ENCODE measurements around the gene REXO1.
"Not testable (repeated sequence)": the region's sequence is repeated elsewhere in the genome, so short reads cannot be mapped to it uniquely, and the experiment has no call there.

The REXO1 gene

DNA sequence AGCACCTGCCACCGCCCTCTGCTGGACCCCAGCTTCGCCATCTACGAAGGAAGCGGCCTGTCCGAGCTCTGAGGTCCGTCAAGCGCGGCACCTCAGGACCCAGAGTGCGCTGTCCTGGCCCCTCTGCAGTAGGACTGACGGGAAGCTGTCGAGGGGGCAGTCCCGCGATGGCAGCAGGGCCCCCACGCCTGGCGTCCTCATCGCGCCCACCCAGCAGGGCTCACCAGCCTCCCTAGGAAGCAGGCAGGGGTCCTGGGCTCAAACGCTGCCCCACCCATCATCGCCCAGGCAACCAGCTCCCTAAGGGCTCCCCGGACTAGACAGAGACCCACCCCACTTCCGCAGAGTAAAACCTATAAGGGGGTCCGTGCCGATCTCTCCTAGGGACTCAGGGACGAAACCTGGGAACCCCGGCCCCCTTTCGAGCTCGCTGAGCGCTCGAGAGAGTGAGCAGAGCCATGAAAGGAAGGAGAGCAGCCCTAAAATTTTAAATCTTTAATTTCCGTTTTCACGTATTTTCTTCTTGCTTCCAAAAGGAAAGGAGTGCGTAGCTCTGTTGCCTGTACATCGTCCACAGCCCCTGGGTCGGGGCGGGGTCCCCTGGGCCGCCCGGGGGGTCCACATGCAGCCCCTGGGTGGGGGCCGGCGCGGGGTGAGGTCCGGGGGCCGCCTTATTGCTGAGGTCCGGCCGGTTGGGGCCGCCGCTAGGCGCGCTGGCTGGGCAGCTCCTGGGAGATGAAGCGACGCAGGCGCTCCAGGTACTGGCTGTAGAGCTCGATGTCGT, 28.4 kb upstream of the REXO1 start:
- not testable (repeated sequence) for DNase-seq

DNA sequence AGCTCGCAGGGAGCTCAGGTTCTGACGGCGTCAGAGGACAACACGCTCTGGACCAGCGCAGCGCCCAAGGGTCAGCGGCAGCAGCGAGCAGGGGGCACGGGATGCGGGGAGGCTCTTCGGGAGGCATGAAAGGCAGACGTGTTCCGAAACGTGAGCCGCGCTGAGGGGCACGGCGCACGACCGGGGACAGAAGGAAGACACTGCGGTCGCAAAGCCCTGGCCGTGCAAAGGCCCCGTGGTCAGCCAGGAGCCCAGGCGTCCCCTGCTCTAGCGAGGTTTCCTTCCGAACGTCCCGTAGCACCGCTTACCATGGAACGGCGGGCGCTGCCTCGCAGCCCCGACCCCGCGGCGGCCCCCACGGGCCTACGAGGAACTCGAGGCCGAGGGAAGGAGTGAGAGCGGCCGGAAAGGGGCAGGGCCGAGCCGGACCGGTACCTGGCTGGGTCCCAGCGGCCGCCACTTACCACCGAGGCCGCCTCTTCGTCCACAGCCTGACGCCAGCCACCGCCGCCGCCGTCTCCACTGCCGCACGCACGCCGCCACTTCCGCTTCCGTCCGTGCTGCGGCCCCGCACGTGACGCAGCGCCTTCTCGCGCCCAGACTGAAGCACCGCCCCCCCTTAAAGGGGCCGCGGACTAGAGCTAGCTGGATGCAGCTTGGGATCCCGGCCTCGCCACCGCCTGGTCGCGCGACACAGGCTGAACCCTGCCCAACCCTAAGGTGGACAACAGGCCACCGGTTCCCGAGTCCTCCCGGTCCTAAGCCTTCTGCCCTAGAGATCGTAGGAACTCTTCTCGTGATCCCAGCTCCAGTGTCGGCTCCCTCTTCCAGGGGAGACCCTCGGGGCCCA, 27.6 kb upstream of the REXO1 start:
- DNase-seq, result peak; percentile 88 to 92

DNA sequence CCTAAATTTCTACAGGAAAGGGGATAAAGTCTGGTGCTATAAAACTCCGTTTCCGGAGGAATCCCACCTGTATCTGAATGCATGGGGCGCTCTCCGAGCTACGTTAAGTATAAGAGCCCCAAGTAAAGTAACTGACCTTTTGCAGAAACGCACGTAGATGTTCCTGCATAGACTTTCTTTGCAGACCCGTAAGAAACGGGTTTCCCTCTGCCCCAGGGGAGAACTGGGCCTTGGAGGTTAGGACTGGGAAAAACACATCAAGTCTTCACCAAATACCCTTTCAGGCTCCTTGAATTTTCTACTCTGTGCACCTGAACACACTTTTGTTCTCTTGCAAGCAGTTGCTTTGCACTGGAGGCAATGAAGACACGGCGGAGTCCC, 27.0 kb upstream of the REXO1 start:
- DNase-seq, result not testable (repeated sequence)

DNA sequence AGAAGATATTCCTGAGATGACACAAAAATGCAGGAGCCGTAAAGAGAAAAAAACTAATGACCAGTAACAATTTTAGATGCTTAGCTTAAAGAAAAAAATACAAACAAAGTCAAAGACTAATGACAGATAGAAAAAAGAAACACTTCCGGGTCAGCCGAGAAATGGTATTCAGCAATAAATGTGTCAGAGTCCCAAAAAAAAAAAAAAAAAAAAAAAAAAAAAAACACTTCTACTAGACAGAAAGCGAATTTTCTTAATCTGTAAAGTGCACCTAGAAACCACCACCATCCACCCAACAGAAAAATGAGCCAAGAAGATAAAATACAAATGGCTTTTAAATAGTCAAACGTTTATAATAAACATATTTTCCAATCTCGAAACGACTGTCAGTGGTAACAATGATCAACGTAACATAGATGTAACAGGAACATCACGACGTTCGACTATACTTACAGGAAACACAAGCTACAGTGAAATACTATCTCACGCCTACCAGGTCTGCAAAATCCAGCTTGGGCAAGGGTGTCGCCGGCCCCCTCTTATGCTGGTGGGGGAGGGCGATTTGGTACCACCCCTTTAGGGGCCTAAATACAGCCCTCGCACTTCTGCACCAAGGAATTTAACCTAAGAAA, 26.4 kb upstream of the REXO1 start:
- DNase-seq, result peak in 1 of 2 experiments; percentile 26

DNA sequence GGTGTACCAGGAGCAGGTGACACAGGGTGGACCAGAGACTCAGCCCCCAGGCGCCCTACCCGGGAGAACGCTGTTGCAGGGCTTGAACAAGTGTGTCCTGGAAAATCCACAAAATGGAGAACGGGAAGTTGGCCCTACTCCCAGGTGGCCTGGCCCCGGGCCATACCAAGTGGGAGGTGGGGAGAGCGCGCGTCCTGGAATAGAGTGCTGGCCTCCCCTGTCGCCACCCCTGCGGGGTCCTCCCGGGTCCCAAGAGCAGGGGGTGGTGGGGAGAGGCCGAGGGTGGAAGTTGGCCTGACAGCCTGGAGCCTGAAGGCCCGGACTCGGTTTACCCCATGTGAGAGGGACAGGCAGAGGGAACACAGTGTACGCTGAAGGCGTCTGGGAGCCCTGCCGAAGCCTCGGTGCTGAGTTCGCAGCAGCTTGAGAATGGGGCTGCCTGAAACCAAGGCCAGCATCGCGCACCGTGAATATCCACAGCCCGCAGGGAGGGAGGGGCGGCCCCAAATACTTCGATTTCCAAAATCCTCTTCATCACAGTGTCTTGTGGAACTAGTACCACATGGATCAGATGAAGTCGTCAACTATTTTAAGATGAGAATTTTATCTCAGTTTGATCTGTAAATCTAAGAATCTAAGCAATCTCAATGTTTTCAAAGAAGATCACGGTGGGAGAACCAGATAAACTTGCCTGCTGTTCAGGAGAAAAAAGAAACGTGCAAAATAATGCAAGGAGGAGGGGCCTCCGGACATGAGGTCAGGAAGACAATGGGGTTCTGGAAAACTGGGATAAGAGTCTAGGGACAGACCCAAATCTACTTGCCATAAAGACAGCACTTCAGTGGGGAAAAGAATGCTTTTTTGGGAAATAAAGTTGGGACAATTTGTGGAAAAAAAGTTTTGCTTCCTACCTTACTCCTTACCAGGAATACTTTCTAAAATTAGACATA, 25.5 kb upstream of the REXO1 start:
- peak; percentile 46 to 79 for DNase-seq

DNA sequence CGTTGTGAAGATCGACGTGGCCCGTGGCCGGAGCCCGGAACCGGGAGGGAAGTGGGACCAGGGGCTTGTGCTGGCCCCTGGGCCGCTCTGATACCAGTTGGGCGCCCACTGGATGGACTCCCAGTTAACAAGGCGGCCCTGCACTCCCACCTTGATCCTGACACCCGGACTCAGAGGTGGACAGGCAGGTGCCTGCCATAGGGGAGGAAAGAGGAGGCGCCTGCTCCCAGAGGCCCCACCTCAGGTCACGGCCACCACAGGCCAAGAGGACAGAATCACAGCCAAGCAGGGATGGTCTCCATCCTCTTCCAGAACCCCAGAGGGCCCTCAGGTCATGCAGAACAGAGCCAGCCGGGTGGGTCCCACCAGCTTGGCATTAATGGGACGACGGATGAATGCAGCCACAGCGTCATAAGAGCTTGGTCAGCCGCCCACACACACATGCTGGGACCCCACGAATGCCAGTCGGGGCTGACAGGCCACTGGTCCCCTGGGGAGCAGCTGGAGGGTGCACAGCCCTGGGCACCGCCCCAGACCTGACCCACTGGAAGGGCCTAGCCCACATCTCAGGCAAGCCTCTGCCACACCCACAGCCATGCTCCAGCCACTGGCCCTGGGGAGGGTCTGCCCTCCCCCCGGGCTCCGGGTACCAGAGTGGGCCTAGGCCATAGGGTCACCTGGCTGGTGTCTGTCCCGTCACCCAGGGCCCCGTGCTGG, 24.7 kb upstream of the REXO1 start:
- DNase-seq, result no peak

DNA sequence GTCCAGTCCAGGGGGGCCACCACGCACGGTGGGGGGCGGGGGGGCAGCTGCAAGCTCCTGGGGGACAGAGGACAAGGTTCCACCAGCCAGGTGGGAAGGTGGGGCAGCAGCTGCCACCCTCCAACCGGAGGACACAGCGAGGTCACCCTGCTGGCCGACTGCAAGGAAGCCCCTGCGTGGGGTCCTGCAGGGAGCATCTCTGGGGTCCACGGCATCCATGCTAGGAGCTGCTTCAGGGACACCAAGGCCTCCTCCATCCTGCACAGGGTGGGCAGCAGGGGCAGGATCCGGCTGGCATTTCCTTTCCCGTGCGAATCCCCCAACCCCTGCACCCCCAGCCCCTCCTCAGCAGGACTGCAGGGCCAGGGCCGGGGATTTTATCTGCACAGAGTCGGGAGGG, 23.3 kb upstream of the REXO1 start:
- DNase-seq, result no peak

DNA sequence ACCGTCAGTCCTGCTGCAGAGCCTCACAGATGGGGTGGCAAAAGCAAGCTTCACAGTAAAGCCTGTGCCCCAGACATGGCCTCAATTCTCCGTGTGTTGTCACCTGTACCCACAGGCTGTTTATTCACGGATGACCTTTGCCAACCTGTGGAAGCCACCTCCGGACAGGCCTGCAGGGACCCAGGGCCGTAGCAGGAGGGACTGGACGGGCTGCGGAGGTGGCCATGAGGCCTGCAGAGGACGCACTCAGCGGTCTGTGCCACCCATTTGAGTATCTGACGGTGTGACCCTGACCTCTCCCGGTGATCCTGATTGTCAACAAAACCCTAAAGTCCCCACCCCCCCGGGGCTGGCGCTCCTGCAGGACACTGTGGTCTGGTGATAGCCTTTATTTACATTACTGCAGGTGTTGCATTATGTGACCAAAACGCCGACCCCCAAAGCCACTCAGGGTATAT, 22.9 kb upstream of the REXO1 start:
- DNase-seq, result no peak

DNA sequence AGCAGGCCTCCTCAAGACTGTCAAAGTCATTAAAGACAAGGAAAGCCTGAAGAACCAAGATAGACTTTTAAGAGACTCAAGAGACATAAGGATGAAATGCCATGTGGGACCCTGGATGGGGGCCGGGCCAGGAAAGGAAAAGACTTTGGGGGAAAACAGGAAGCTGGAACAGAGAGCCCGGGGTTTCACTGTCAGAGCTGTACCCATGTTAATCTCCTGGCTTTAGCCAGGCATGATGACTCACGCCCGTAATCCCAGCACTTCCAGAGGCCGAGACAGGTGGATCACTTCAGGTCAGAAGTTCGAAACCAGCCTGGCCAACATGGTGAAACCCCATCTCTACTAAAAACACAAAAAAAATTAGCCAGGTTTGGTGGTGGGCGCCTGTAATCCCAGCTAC, 20.7 kb upstream of the REXO1 start:
- no peak for DNase-seq

DNA sequence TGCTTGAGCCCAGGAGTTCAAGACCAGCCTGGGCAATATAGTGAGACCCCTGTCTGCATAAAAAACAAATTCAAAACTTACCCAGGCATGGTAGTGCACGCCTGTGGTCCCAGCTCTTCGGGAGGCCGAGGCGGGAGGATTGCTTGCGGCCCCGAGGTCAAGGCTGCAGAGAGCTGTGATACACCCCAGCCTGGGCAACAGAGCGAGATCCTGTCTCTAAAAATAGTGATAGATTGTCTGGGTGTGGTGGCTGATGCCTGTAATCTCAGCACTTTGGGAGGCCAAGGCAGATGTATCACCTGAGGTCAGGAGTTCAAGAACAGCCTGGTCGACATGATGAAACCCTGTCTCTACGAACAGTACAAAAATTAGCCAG, 19.1 kb upstream of the REXO1 start:
- DNase-seq, result no peak

DNA sequence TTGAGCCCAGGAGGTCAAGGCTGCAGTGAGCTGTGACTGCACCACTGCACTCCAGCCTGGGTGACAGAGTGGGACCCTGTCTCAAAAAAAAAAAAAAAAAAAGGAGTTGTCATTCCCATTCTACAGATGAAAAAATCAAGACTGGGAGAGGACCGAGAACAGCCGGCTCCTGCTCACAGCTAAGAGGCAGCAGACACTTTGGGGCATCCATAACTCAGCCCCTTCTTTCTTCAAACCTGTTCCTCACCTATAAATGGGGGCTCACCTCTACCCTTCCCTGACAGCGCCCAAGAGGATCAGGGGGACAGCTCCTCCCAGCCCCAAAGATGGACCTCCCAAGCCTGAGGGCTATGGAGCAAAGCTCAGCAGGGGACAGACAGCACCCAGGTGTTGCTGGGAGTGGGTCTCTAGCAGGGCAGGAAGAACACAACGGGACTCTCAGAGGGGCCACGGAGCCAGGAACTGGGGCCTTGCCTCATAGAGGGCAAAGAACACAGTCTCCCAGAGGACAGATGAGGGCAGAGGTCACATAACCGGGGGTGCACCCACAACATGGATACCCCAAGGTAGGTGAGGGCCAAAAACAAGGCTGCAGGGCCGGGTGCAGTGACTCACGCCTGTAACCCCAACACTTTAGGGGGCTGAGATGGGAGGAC, 18.5 kb upstream of the REXO1 start:
- no peak for DNase-seq

DNA sequence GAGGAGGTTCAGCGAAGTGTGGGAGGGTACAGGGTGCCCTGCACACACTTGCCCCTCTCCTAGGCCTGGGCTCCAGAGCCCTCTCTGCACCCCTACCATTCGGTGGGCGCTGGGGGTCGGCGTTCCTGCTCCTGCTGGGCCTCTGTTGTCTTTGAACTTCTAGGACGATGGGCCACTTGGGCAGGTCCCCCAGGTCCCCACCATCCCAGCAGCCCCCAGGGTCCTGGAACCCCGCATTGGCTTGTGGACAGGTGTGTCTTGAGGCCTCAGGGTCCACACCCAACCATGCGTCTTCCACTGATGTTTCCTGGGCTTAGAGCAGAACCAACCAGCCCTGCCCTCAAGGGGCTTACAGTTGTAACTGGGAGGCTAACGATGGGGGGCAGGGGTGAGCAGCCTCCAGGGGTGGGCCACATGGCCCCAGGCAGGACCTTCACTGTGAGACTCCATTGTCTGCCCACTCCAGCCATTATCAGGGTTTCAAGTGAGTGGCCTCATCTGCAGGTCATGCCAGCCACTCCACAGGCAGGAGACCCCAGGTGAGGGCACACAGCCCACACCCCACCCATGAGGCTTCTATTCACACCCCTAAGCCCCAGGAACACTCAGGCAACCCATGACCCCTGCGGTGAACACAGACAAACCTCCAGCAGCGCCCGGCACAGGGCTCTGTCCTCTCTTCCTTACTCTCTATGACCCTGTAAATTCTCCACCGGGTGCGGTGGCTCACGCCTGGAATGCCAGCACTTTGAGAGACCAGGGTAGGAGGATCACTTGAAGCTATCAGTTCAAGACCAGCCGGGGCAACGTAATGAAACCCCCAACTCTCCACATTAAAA, 17.1 kb upstream of the REXO1 start:
- no peak for DNase-seq

DNA sequence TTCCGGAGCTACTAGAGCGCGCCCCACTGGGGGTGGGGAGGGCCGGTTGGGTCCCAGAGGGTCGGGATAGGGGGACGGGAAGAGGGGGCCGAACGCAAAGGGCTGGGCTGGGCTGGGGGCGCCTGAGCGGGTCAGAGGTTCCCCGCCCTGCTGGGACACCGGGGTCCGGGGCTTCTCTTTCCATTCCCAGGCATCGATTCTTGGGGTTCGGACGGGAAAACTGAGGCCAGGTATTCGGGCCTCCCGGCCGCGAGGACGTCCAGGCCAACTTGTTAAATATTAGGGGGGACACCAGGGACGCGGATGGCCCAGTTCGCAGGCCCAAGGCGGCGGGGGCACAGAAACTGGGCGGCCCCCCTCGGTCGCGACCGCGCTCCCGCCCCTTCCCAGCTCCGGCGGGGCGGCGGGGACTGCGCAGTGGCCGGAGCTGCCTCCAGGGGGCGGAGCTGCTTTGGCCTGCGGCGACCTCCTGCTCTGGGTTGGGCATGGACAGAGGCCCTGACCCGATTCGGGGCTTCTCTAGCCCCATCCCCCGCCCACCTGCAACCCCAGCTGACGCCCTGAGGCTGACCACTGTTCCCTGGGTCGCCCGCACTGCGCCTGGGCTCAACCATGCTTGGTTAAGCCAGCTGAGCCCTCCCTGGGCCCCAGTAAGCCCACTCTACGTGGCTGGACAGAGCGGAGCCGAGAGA, 16.3 kb upstream of the REXO1 start:
- peak in 1 of 2 experiments; percentile 26 for DNase-seq

DNA sequence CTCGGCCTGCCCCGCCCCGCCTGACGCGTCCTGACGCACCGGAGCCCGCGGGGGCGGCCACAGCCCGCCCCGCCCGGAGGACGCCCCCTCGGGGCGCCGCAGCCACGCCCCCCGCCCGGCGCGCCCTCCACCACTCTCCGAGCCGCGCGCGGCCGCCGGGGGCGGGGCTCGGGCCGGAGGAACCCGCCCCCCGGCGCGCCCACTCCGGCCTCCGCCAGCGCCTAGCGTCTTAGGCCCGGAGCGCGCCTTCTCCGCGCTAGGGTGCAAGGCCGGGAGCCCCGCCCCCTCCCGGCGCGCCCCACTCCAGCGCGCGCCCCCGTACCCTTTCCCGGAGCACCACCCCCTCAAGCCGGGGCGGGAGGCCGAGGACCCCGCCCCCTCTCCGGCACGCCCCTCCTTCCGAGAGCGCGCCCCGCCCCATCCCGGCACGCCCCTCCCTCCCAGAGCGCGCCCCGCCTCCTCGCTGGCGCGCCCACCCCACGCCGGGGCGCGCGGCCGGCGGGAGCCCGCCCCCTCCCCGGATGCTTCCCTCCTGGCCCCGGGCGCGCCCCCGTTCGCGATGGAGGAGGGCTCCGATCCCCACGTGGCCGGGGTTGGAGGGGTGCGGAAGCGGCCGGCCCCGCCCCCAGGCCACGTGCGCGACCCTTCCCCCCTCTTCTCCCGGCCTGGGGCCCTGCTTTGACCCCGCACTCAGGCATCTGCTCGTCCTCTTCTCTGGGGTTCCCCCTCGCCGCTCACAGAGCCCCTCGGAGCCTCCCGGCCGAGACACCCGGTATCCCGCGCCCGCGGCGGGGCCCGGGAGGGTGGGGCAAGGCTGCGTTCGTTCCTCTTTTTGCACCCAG, 15.6 kb upstream of the REXO1 start:
- DNase-seq, result peak; percentile 93 to 98

DNA sequence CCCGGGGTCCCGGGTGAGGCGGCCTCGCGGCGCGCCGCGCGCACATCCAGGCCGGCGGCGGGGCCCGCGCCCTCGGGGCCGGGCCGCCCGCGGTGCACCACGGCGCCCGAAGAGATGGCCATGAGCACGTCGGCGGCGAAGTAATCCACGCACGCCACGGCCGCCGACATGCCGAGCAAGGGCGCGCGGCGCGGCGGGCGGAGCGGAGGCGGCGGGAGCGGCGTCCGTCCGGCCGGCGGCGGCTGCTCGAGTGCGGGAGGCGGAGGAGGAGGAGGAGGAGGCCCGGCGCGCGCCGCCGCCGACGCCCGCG, 15.0 kb upstream of the REXO1 start, which contains the start of gene KLF16:
Gene KLF16 (minus strand): TSS at position 252 of the 310 bp plus-strand sequence. CDS start 82 bp downstream, at position 170.
- no peak for DNase-seq

DNA sequence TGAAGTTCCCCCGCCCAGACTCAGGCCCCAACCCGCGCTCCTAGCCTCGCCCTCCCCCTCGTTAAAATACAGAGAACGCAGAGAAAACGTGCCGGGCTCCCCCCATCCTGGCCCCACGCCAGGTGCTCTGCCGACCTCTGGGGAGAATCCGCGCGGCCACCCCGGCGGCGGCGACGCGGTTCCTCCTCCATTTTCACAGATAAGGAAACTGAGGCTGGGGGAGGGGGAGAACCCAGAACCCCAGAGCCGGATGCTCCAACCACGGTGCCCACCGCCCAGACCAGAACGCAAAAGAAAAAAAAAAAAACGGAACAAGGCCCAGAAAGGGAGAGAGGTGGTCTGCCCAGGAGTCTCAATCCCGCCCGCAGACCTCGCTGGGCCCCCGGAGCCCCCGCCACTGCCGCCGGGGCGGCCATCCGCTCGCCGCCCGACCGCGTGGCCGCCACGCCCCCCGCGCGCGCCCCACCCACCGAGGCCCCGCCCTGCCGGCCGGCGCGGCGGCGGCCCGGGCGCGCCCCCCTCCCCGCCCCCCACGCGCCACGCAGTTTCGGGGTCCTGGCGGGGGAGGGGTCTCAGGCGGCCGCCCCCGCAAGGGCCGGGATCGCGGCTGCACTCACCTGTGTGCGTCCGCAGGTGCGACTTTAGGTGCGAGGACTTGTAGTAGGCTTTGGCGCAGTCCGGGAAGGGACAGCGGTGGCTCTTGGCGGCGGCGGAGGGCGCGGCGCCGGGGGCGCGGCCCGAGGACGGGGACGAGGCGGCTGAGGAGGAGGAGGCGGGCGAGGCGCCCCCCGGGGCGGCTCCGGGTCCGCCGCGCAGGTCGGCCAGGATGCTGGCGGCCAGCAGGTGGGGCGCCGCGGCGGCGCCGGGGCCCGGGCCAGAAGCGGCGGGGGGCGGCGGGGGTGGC, 14.4 kb upstream of the REXO1 start:
- DNase-seq, result peak in 1 of 2 experiments; percentile 33

DNA sequence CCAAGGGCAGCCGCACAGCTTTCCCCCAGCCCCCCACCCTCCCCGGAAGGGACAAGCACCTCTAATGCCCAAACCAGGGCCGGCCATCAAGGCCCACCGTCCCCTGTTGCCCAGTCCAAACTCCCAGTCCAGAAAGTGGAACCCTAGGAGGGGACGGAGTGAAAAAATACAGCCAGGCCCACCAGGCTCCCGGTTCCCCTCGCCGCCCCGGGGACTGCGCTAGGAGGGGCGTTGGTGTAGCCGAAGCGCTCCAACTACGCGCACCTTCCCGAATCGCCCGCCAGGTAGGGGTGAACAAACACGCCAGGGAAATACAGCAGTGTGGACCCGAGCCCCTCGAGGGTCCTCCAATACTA, 13.8 kb upstream of the REXO1 start:
- no peak for DNase-seq

DNA sequence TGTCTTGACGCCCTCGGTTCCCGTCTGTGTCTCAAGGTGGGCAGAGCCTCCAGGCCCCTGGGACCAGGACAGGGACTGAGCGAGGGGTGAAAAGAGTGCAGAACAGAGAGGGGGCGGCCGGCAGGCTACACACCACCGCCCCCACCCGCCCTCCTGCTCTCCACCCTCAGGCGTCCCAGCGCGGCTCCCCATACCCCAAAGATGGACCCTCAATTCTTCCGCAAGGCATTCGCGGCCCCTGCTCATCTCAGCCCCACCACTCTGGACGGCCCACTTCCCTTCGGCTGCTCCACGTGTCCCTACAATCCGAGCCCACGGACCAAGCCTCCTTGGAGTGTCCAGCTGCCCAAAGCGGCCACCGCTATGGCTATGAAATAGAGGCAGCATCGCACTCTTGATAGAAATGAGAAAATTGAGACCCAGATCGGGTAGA, 13.3 kb upstream of the REXO1 start:
- DNase-seq, result no peak

Measured in NCI-H2081 (cell line).